ENCODE measurements around the gene OBSL1. TPM values are rescaled to one million over a fixed set of nuclear protein-coding genes. Genes with fewer than 3 reads are reported as not detected.

OBSL1 gene
- total RNA-seq, 2 donors from 2014 or later: 9.9 to 13.2 TPM

GRCh38 chr2:219555956-219556355 is 15.4 kb downstream of the OBSL1 start:
- Histone ChIP-seq H3K36me3 (no peaks in the 10 kb centered on the region), H3K9ac (ENCODE audit: low read depth in 2 of 2, low read length in 2 of 2) (no peak overlapping the region), H3K4me1 (peaks cover 4% of the 10 kb centered on the region), H3K27ac (no peak overlapping the region), H3K4me3 (no peak overlapping the region), H3K9me3 (no peaks in the 10 kb centered on the region), H3K27me3 (peaks cover 8% of the 10 kb centered on the region)
- intact Hi-C loops (cut with DNase I): no loop called here
- no peak for TF ChIP-seq CTCF (IDR thresholded peaks at IDR 0.05)
- DNase-seq: no peak

DNA sequence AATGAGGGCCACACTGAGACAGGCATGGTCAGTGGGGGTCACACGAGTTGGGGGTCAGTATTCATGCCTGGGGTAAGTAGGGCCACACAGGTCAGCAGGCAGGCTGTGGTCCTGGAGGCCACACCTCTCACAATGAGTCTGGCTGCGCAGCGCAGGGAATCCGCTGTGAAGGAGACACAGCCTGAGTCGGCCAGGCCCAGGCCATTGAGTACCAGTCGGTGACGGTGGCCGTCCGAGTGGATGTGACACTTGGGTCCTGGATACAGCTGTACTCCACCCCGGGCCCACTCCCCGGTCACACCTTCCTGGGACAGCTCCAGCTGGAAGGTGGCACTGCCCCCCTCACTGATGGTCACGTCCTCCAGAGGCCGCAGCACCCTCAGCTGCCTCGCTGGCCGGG is 17.0 kb downstream of the OBSL1 start:
- peaks cover 4% of the 10 kb centered on the region for H3K4me1 ChIP-seq
- TF ChIP-seq CTCF (IDR thresholded peaks at IDR 0.05): no peak
- no peaks in the 10 kb centered on the region for H3K36me3 ChIP-seq
- no peaks in the 10 kb centered on the region for H3K9me3 ChIP-seq
- H3K9ac ChIP-seq (ENCODE audit: low read depth in 2 of 2, low read length in 2 of 2): no peak overlapping the region
- H3K27me3 ChIP-seq: peaks cover 8% of the 10 kb centered on the region
- H3K4me3 ChIP-seq: no peak overlapping the region
- no peak overlapping the region for H3K27ac ChIP-seq
- no peak for DNase-seq
- intact Hi-C loops (cut with DNase I): no loop called here

DNA sequence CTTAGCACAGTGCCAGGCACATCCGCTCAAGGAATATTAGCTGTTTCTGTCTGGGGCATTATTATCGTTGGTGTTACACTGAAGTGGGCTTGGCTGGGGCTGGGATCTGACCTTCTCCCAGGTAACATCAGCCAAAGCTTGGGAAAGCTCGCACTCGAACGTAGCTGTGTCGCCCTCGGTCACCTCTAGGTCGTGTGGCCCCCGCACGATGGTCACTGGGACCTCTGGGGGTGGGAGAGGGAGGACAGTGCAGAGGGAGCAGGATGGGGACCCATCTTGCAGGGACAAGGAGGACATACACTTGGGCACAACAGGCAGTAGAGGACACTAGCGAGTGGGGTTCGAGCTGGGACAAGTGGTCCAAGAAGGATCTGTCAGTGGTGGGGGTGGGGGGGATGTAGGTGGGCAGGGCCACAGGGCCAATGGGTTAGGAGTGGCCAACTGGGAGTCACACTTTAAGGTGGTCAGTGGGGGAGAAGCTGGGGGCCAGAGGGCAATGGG is 17.8 kb downstream of the OBSL1 start:
- intact Hi-C loops (cut with DNase I): no loop called here

DNA sequence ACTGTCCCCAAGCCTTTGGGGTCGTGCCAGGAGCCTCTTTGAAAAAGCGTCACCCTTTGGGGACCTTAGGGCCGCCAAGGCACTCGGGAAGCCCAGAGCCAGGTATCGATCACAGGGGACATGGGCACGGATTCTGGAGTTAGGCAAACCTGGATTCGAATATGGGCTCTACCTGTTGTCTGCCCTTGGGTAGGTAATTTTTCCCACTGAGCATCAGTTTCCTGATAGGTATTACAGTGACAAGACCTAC is 18.2 kb downstream of the OBSL1 start:
- Histone ChIP-seq H3K27me3 (peaks cover 8% of the 10 kb centered on the region), H3K36me3 (no peaks in the 10 kb centered on the region), H3K9me3 (no peaks in the 10 kb centered on the region), H3K4me1 (peaks cover 4% of the 10 kb centered on the region), H3K4me3 (peak overlapping the region; percentile 60), H3K9ac (ENCODE audit: low read depth in 2 of 2, low read length in 2 of 2) (peak overlapping the region in 1 of 2 donors; percentile 56), H3K27ac (no peak overlapping the region)
- TF ChIP-seq CTCF (IDR thresholded peaks at IDR 0.05): no peak
- intact Hi-C loops (cut with DNase I): no loop called here
- DNase-seq: no peak

More for the DNA sequence above, 17.8 kb downstream of the OBSL1 start:
- Histone ChIP-seq H3K4me3 (no peak overlapping the region), H3K9ac (ENCODE audit: low read depth in 2 of 2, low read length in 2 of 2) (no peak overlapping the region), H3K9me3 (no peaks in the 10 kb centered on the region), H3K36me3 (no peaks in the 10 kb centered on the region), H3K4me1 (peaks cover 4% of the 10 kb centered on the region), H3K27me3 (peaks cover 8% of the 10 kb centered on the region), H3K27ac (no peak overlapping the region)
- no peak for TF ChIP-seq CTCF (IDR thresholded peaks at IDR 0.05)
- no peak for DNase-seq

GRCh38 chr2:219552382-219553167 is 18.8 kb downstream of the OBSL1 start:
- peaks cover 8% of the 10 kb centered on the region for H3K27me3 ChIP-seq
- peak overlapping the region in 1 of 2 donors; percentile 56 for H3K9ac ChIP-seq (ENCODE audit: low read depth in 2 of 2, low read length in 2 of 2)
- intact Hi-C loops (cut with DNase I): no loop called here

More at GRCh38 chr2:219552382-219553167, 18.8 kb downstream of the OBSL1 start:
- Histone ChIP-seq H3K4me3 (peak overlapping the region; percentile 60), H3K9me3 (no peaks in the 10 kb centered on the region), H3K4me1 (peaks cover 4% of the 10 kb centered on the region), H3K36me3 (no peaks in the 10 kb centered on the region), H3K27ac (no peak overlapping the region)
- no peak for TF ChIP-seq CTCF (IDR thresholded peaks at IDR 0.05)
- DNase-seq: peak; percentile 91

Data from colonic mucosa (tissue), 4 donors.